Stimulated activated effector memory CD8-positive, alpha-beta T cell treated with anti-CD3 and anti-CD28 coated beads, Interleukin-12 subunit alpha, Interleukin-12 subunit beta, amount 100 ng/mL, for 72 hours (primary cell): ENCODE measurements around the gene TMEM132C.

ENCODE experiments used
- ATAC-seq: fragments of 150-1000 bp; cut with Tn5 transposase; 2 replicates; pipeline ENCODE4 v1.10.0; 2021
- DNase-seq, 2 donors: peaks; one replicate each; pipeline ENCODE4 v3.0.0; 2021 to 2022; ENCODE audit warnings: low spot score in 2 of 2
- H3K27ac Mint-ChIP-seq: one replicate; pipeline ENCODE4 v1.8.0; 2022; ENCODE audit warnings: mild to moderate bottlenecking, mixed read lengths
- H3K36me3 Mint-ChIP-seq: one replicate; pipeline ENCODE4 v1.8.0; 2022; ENCODE audit warnings: mild to moderate bottlenecking, mixed read lengths
- H3K4me1 Mint-ChIP-seq: one replicate; pipeline ENCODE4 v1.8.0; 2022; ENCODE audit warnings: mixed read lengths
- H3K4me3 Mint-ChIP-seq: one replicate; pipeline ENCODE4 v1.8.0; 2022; ENCODE audit warnings: mild to moderate bottlenecking, mixed read lengths
- H3K9me3 Mint-ChIP-seq: one replicate; pipeline ENCODE4 v1.8.0; 2022; ENCODE audit warnings: mixed read lengths

TMEM132C gene

DNA sequence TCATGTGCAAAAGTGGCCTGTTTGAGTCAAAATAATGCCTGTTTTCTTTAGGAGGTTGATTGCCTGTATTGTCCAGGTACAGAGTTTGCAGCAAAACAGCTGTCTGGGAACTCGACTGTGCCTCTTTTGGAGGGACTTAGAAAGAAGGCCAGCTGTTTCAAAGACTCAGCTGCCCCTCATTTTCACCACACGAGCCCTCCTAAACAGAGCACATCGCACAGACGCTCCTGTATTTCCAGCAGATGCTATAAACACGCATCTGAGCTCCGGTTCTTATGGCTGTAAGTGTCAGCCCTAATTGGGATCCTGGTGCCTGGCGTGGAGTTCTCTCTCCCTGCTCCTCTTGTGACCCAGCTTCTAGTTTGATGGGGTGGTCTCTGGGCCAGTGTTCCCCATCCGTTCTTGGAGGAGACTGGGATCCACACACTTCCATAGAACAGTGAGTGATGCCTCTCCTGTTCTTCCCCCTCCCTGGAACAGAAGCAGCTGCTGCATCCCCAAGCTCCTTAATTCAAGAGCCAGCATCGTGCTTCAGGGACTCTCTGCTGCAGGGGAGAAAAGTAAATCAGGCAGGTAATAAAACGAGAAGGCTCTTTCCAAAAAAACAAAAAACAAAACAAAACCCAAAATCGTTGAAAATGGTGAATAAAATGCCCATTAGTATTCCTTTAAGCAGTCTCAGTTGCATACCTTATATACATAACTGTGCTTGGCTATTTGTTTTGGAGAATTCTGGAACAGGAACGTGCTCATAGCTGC lies 287.8 kb downstream of the TMEM132C start:
- ATAC-seq = no peak
- H3K4me3 Mint-ChIP-seq = no peak overlapping the region
- no peak for DNase-seq
- H3K4me1 Mint-ChIP-seq = no peaks in the 10 kb centered on the region
- H3K36me3 Mint-ChIP-seq = no peaks in the 10 kb centered on the region
- no peak overlapping the region for H3K27ac Mint-ChIP-seq
- no peaks in the 10 kb centered on the region for H3K9me3 Mint-ChIP-seq

DNA sequence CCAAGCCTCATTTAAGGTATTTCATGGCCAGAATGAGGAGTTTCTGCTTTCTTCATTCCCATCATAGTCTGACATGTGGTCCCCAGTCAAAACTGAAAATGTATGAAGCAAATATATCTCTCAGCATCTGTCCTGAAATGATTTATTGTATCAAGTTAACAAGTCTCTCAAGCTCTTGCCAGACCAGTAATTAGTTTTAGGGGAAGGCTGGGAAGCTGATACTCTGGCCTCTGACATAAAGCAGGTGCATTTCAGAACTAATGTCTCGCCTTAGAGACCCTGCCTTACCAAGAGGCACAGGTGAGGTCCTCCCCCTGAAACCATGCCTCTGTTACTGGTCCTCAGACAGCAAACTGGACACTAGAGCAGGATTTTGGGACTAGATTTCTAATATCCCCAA lies 290.3 kb downstream of the TMEM132C start:
- Mint-ChIP-seq H3K4me1 (no peaks in the 10 kb centered on the region), H3K4me3 (no peak overlapping the region), H3K36me3 (no peaks in the 10 kb centered on the region), H3K9me3 (no peaks in the 10 kb centered on the region), H3K27ac (no peak overlapping the region)
- no peak for DNase-seq
- no peak for ATAC-seq

DNA sequence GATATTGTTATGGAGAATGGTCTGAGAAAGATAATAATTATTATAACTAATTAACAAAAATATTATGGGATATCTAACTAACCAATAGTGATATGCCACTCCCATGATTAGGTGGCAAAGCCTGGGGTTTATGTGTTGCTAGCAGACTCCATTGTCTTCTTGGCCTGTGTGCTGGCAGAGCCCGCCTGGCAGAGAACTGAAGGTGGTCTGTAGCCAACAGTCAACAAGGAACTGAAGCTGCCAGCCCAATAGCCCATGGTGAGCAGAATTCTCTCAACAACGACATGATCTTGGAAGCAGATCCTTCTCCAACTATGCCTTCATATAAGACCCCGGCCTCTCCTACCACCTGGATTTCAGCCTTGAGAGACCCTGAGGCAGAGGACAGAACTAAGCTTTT lies 298.0 kb downstream of the TMEM132C start:
- DNase-seq = no peak
- peaks cover 13% of the 10 kb centered on the region for H3K4me1 Mint-ChIP-seq
- no peak overlapping the region for H3K27ac Mint-ChIP-seq
- H3K36me3 Mint-ChIP-seq = peaks cover under 1% of the 10 kb centered on the region
- no peaks in the 10 kb centered on the region for H3K9me3 Mint-ChIP-seq
- ATAC-seq = no peak
- no peak overlapping the region for H3K4me3 Mint-ChIP-seq

DNA sequence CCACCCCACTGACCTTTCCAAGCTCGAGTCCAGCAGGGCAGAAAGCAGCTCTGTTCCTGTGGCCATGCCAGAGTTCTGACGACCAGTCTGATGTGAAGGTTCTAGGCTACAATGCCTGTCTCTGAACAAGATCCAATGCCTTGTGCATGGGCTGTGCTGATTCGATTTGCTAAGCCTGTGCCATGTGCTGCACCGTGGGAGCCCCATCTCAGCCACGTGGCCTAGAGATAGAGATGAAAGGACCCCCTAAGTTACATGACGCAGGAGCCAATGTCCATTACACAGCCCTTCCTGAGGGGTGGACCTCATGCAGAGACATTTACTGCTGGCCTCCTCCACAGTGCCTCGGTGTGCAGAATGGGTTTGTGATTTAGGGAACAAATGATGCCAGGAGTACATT lies 300.8 kb downstream of the TMEM132C start:
- ATAC-seq (no peak), DNase-seq (no peak)
- peaks cover 6% of the 10 kb centered on the region for H3K36me3 Mint-ChIP-seq
- no peaks in the 10 kb centered on the region for H3K9me3 Mint-ChIP-seq
- no peak overlapping the region for H3K4me3 Mint-ChIP-seq
- H3K4me1 Mint-ChIP-seq = peaks cover 25% of the 10 kb centered on the region
- no peak overlapping the region for H3K27ac Mint-ChIP-seq

DNA sequence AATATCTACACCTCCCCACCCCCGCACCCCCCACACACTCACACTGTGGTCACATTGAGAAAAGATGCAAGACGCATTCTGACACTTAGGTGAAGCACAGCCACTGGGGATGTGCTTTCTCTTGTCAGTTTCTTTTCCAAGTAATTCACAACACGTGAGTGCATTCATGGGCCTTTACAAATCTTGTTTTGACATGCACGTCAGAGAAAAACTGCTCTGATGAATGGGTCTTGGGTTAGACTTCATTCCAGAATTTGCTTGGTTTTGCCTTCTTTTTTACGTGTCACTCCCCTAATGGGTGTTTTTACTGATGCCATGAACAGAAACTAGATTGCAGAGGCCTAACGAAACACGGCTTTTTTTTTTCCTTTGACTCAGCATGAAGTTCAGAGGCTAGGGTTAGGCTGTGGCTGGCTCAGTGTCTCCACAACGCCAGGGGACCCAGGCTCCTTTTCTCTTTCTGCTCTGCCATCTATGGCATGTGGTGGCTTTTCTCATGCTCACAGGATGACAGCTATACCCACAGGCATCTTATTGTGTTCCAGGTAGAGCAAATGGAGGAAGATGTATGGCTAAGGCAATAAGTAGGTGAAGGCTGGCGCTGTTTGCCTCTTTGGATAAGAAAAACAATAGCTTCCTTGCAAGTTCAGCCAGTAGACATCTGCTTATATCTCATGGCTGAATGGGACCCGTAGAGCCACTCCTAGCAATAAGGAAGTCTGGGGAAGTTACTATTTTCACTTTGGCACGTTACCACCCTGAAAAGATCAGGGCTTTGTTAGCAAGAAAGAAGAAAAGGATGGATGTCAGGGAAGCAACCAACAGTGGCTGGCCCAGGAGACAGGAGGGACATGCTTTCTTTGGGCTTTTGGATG lies 303.5 kb downstream of the TMEM132C start:
- DNase-seq (peak; percentile 18 to 71), ATAC-seq (peak; percentile 92)
- H3K27ac Mint-ChIP-seq = peak overlapping the region; percentile 52
- peaks cover 6% of the 10 kb centered on the region for H3K36me3 Mint-ChIP-seq
- H3K9me3 Mint-ChIP-seq = no peaks in the 10 kb centered on the region
- peak overlapping the region; percentile 42 for H3K4me3 Mint-ChIP-seq
- peaks cover 25% of the 10 kb centered on the region for H3K4me1 Mint-ChIP-seq

DNA sequence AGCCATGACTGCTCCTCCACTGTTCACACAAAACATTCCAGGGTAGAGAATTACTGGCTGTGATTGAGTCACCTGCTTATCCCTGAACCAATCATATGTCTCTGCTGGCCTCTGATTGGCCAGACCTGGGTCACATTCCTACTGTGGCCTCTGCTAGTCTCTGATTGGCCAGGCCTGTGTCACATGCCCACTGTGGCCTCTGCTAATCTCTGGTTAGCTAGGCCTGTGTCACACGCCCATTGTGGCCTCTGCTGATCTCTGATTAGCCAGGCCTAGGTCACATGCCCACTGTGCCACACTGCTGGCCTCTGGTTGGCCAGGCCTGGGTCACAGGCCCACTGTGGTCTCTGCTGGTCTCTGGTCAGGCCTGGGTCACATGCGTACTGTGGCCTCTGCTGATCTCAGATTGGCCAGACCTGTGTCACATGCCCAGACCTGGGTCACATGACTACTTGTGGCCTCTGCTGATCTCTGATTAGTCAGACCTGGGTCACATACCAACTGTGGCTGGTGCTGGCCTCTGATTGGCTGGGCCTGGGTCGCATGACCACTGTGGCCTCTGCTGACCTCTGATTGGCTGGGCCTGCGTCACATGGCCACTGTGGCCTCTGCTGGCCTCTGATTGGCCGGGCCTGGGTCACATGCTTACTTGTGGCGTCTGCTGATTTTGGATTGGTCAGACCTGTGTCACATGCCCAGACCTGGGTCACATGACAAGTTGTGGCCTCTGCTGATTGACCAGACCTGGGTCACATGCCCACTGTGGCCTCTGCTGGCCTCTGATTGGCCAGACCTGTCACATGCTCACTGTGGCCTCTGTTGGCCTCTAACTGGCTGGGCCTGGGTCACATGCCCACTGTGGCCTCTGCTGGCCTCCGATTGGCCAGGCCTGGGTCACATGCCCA lies 305.2 kb downstream of the TMEM132C start:
- H3K36me3 Mint-ChIP-seq = peaks cover 6% of the 10 kb centered on the region
- H3K4me1 Mint-ChIP-seq = peaks cover 25% of the 10 kb centered on the region
- no peak overlapping the region for H3K27ac Mint-ChIP-seq
- no peak for DNase-seq
- no peaks in the 10 kb centered on the region for H3K9me3 Mint-ChIP-seq
- no peak overlapping the region for H3K4me3 Mint-ChIP-seq
- ATAC-seq = no peak

DNA sequence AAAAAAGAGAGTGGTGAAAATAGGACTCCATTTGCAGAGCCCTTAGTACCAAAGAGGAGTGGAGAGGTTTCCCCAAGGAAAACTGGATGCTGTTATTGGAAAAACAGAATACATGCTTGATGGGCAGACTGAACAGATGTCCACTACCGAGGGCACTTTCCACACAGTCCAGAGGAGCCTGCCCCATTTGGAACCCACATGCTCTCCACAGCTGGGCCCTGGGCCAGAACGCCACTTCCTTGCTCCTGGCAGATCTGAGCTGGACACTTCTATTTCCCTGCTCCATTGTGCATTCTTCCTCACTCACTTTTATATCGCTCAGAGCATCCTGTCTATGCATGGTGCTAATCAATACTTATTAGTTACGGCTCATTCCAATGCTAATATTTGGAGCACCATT lies 306.9 kb downstream of the TMEM132C start:
- Mint-ChIP-seq H3K27ac (no peak overlapping the region), H3K4me1 (peaks cover 22% of the 10 kb centered on the region), H3K4me3 (no peak overlapping the region), H3K9me3 (no peaks in the 10 kb centered on the region), H3K36me3 (peaks cover 6% of the 10 kb centered on the region)
- ATAC-seq = no peak
- no peak for DNase-seq

DNA sequence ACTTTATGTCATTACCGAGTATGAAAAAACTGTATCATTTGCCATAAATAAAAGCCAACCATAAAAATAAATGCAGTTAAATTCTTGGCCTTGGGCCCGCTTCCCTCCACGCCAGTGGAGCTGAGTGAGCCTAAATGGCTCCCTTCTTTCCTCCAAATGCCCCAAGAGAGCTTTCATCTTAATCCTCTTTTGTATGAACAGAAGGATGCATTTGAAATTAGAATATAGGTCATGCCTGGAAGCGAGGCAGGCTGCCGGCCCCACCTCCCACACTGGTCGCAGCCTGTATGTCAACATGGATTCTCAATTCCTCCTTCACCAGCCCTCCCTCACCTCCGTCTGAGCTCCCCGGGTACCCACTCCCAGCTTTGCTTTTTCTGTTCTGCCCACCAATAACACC lies 311.1 kb downstream of the TMEM132C start:
- no peaks in the 10 kb centered on the region for H3K9me3 Mint-ChIP-seq
- H3K36me3 Mint-ChIP-seq = no peaks in the 10 kb centered on the region
- no peak overlapping the region for H3K4me3 Mint-ChIP-seq
- no peaks in the 10 kb centered on the region for H3K4me1 Mint-ChIP-seq
- ATAC-seq (no peak), DNase-seq (no peak)
- H3K27ac Mint-ChIP-seq = no peak overlapping the region

DNA sequence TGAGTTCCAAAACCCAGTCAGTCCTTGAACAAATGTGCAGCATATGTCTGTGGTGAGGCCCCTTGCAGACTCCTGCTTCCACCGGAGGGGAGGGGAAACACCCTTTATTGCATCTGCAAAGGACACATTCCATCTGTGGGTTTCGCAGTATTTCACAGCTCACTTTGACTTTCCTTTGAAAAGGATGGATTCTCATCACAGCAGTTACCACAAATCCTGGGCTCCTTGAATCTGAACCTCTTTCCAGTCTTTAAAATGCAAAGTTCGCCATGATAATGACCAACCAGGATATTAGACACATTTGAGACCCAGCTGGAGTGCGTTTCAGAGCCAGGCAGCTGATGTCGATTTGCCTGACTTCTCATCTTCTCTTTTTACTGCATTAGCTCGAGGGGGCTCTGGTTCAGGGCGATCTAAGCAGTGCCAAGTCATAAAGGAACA lies 314.4 kb downstream of the TMEM132C start:
- ATAC-seq (no peak), DNase-seq (no peak)
- Mint-ChIP-seq H3K4me3 (no peak overlapping the region), H3K9me3 (no peaks in the 10 kb centered on the region), H3K4me1 (no peaks in the 10 kb centered on the region), H3K27ac (no peak overlapping the region), H3K36me3 (no peaks in the 10 kb centered on the region)

DNA sequence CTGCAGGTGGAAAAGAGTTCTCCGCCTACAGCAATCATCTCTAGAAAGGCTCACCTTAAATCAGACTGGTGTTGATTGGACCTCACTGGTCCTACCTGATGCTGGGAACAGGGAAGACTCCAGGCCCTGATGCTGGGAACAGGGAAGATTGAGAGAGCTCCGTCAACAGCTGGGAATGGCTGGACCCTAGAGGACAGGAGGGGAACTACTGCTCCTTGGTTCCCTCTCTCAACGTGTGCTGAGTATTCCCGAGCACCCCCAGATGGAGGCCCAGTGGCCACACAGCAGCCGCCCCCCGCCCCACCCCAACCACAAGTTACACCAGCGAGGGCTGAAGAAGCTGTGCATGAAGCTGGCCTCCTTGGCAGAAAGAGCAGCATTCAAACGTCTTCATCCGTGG lies 316.5 kb downstream of the TMEM132C start:
- Mint-ChIP-seq H3K4me1 (no peaks in the 10 kb centered on the region), H3K4me3 (no peak overlapping the region), H3K9me3 (no peaks in the 10 kb centered on the region), H3K36me3 (no peaks in the 10 kb centered on the region), H3K27ac (no peak overlapping the region)
- DNase-seq (no peak), ATAC-seq (no peak)

DNA sequence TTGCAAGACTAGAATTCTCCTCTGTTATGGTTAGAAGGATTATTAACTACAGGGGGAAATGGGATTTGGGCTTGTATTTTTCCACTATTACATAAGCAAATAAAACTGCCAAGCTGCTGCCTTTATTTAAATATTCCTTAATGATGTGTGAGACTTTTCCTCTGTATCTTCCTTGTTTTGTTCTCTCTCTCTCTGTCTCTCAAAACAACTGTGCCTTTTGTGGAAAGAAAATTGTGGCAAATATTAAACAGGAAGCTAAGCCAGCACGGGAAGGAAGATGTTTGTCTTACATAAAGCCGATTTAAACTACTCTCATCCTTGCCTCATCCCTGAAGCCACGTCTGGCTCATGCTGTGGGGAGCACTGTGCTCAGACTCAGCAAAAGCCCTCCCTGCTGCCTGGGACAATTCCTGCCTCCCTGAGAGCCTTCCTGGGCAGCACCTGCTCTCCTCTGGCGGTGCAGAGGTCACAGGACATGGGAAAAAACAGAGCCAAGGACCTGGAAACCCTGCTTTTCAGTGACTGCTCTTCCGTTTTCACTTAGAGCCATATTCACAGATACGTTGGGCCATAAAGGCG lies 319.6 kb downstream of the TMEM132C start:
- Mint-ChIP-seq H3K4me1 (peaks cover 5% of the 10 kb centered on the region), H3K36me3 (no peaks in the 10 kb centered on the region), H3K27ac (no peak overlapping the region), H3K4me3 (no peak overlapping the region), H3K9me3 (no peaks in the 10 kb centered on the region)
- ATAC-seq (no peak), DNase-seq (no peak)

DNA sequence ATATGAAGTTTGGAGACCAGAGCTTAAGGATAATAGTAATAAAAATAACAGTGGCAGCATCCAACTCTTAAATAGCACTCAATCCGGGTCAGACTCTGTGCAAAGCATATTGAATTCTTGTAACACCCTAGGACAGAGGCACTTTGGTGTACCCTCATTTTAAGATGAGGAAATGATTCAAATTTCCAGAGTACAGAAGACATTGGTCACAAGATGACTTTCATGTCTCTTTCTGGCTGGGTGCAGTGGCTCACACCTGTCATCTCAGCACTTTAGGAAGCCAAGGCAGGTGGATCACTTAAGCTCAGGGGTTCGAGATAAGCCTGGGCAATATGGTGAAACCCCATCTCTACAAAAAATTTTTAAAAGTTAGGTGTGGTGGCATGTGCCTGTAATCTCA lies 320.9 kb downstream of the TMEM132C start:
- no peaks in the 10 kb centered on the region for H3K9me3 Mint-ChIP-seq
- no peaks in the 10 kb centered on the region for H3K36me3 Mint-ChIP-seq
- H3K27ac Mint-ChIP-seq = no peak overlapping the region
- ATAC-seq (peak; percentile 58), DNase-seq (no peak)
- H3K4me3 Mint-ChIP-seq = no peak overlapping the region
- H3K4me1 Mint-ChIP-seq = peaks cover 5% of the 10 kb centered on the region

DNA sequence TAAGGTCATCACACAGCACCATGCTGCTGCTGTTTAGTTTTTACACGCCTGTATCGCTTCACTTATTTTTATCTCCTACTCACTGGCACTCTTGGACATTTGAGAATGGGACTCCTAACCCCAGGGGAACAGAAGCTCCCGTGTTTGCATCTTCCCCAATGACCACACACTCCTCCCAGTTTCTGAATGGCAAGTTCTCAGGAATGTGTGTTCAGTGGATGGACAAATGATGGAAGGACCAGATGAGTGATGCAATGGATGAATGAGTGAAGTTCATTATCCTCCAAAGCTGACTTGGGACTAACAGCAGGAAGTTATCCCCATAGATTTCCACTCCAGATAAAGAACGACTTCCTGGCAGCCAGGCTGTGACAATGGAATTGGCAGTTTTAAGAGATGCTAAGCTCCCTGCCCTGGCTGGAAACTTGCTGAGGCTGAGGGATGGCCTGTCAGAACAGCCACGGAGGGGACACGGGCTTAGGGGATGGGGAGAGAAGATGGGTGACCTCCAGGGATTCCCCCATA lies 325.3 kb downstream of the TMEM132C start:
- H3K9me3 Mint-ChIP-seq = no peaks in the 10 kb centered on the region
- no peak overlapping the region for H3K27ac Mint-ChIP-seq
- peaks cover 5% of the 10 kb centered on the region for H3K4me1 Mint-ChIP-seq
- no peak overlapping the region for H3K4me3 Mint-ChIP-seq
- H3K36me3 Mint-ChIP-seq = no peaks in the 10 kb centered on the region
- DNase-seq (no peak), ATAC-seq (no peak)

DNA sequence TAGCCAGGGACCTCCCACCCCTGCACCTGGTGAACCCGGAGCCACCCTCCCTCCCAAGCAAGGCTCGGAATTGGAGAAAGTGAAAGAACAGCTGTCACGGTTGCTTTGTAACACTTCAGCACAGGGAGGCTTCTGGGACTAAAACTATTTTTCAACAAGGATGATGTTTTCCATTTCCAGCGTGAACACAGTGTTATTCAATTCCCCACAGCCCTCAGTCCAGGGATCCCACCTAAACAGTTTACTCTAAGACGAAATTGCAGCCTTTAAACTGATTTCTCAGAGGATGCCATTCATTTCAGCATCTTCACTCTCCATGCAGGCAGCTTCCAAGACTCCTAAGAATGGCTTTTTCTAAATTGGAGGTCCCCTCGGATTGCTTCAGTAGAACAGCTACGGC lies 327.6 kb downstream of the TMEM132C start:
- ATAC-seq (no peak), DNase-seq (no peak)
- H3K4me3 Mint-ChIP-seq = no peak overlapping the region
- H3K27ac Mint-ChIP-seq = no peak overlapping the region
- peaks cover 5% of the 10 kb centered on the region for H3K4me1 Mint-ChIP-seq
- no peaks in the 10 kb centered on the region for H3K9me3 Mint-ChIP-seq
- no peaks in the 10 kb centered on the region for H3K36me3 Mint-ChIP-seq

DNA sequence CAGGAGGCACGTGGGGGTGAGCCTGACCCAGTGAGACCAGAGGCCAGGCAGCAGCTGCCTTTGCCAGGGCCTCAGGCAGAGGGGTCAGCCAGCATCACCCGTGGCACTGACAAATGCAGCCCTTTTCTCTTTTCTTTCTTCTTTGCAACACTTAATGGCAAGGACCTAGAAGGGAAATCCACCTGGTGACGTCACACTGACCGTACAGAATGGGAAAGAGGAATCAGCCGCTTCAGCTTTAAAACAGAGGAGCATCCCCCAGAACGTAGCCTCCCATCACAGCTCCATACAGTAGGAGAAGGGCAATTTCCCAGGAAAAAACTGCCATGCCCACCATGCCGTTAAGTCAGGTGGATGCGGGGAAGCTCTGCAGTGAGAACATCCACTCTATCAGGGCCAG lies 328.6 kb downstream of the TMEM132C start:
- H3K4me3 Mint-ChIP-seq = no peak overlapping the region
- no peaks in the 10 kb centered on the region for H3K36me3 Mint-ChIP-seq
- H3K4me1 Mint-ChIP-seq = no peaks in the 10 kb centered on the region
- H3K27ac Mint-ChIP-seq = no peak overlapping the region
- DNase-seq = no peak
- no peaks in the 10 kb centered on the region for H3K9me3 Mint-ChIP-seq
- no peak for ATAC-seq
